Epidermal melanocyte (primary cell): ENCODE measurements around the gene TPT1.
"Not testable (repeated sequence)": the region's sequence is repeated elsewhere in the genome, so short reads cannot be mapped to it uniquely, and the experiment has no call there.

ENCODE experiments used
- DNase-seq: peaks from one replicate; pipeline ENCODE4 v3.0.0; 2011; ENCODE audit warnings: low spot score; ENCODE audit not compliant: insufficient read length

The TPT1 gene

GRCh38 chr13:45368005-45368404, 27.0 kb upstream of the TPT1 start:
- no peak for DNase-seq

- no peak for DNase-seq
Measured at GRCh38 chr13:45367358-45367757, 26.4 kb upstream of the TPT1 start.

- DNase-seq: no peak
Measured at GRCh38 chr13:45365558-45365885, 24.5 kb upstream of the TPT1 start.

- DNase-seq: no peak
Measured at GRCh38 chr13:45364876-45365557, 24.0 kb upstream of the TPT1 start.

- DNase-seq: no peak
Measured at GRCh38 chr13:45362939-45363338, 22.0 kb upstream of the TPT1 start.

- DNase-seq: no peak
Measured at GRCh38 chr13:45361596-45362206, 20.7 kb upstream of the TPT1 start.

- DNase-seq: no peak
Measured at GRCh38 chr13:45356966-45357672, 16.1 kb upstream of the TPT1 start.

GRCh38 chr13:45353895-45354294, 12.9 kb upstream of the TPT1 start:
- no peak for DNase-seq

GRCh38 chr13:45352031-45352430, 11.0 kb upstream of the TPT1 start:
- DNase-seq: no peak

- no peak for DNase-seq
Measured at GRCh38 chr13:45350152-45350551, 9.2 kb upstream of the TPT1 start.

- no peak for DNase-seq
Measured at GRCh38 chr13:45349438-45349837, 8.5 kb upstream of the TPT1 start.

- DNase-seq: not testable (repeated sequence)
Measured at GRCh38 chr13:45344064-45344463, 3.1 kb upstream of the TPT1 start.

GRCh38 chr13:45343102-45343501, 2.1 kb upstream of the TPT1 start:
- DNase-seq: not testable (repeated sequence)

- not testable (repeated sequence) for DNase-seq
Measured at GRCh38 chr13:45342668-45343067, 1.7 kb upstream of the TPT1 start.

- DNase-seq: no peak
Measured at GRCh38 chr13:45341799-45342500, 967 bp upstream of the TPT1 start.

- DNase-seq: peak; percentile 59
Measured at GRCh38 chr13:45340422-45341033, 455 bp downstream of the TPT1 start.

- no peak for DNase-seq
Measured at GRCh38 chr13:45339867-45340266, 1.1 kb downstream of the TPT1 start.

GRCh38 chr13:45339399-45339798, 1.6 kb downstream of the TPT1 start:
- no peak for DNase-seq

- DNase-seq: no peak
Measured at GRCh38 chr13:45337803-45338202, 3.2 kb downstream of the TPT1 start.

- no peak for DNase-seq
Measured at GRCh38 chr13:45337395-45337794, 3.6 kb downstream of the TPT1 start.

- DNase-seq: no peak
Measured at GRCh38 chr13:45336025-45336800, 4.8 kb downstream of the TPT1 start.
